H54 (cell line): ENCODE data around the gene IL4I1.

Source experiments
- DNase-seq: peaks from one replicate; pipeline ENCODE4 v3.0.0; 2011; ENCODE audit warnings: low spot score, mixed read lengths; ENCODE audit not compliant: insufficient read length
- FAIRE-seq: peaks from 3 replicates; lab custom pipeline; 2011; peaks lifted over from hg19 to GRCh38; lab: Jason Lieb, UNC
- POLR2A ChIP-seq: IDR thresholded peaks from 2 replicates; pipeline ENCODE4 v1.6.1; 2011; ENCODE audit warnings: low read depth, mild to moderate bottlenecking, low read length

The IL4I1 gene

DNA sequence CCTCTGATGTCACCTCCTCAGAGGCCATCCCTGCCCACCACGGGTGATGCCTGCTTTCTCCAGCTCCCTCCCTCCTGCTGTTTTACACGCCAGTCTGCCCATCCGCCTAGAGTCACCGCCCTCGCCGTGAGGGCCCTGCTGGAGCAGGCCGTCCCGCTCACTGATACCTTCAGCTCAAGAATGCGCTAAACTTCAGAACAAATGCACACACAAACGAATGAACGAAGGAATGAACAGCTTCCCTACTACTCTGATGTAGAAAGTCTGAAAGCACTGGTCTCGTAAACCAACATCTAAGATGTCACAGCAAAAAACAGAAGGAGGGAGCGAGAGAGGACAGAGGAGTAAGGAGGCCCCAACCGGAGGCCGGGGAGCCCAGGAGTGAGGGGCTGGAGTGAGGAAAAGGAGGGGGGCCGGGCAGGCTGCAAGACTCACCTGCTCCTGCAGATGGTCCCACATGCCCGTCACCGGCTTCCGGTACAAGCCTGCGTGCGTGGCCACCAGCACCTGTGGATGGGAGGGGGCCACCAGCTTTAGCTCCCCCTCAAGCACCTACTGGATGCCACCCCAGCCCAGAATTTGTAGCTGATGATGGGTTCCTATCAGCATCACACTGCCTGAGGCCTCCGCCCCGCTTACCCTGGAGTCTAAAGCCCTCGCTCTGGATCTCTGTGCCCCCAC lies 33.3 kb downstream of the IL4I1 start:
- DNase-seq (no peak), FAIRE-seq (no peak)
- TF ChIP-seq POLR2A: no peak

DNA sequence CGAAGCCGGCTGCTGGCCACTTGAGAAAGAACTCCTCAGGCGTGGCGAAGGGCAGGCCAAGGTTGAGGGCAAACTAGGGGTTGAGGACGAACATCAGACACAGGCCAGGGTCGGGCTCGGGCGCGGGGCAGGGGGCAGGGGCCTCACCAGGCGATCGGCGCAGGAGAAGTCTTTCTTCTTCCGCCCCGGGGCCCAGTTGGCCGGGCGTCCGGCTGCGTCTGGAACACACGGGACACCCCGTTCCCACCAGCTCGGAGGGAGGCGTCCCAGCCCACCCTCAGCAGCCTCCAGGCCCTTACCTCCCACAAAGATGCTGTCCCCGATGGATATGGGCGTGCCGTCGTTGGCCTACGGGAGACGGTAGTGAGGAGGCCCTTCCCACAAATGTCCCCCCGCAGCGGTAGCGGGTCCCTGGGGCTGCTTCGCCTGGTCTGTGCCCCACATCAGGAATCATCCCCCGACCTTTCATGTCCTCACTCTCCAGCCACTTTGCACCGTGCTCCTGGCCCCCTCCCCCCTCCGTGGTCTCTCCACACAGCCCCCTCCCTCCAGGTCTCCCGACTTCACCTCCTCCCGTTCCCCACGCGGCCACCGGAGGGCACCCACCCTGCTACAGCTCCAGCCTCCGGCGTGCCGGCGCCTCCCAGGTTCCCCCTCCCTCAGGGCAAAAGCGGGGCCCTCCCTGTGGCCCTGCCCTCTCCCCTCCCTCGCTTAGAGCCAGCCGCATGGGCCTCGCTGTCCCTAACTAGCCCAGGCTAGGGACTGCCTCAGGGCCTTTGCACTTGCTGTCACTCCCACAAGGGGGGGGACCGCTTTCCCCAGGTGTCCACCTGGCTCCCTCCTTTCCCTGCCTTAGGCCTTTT lies 34.1 kb downstream of the IL4I1 start:
- FAIRE-seq (no peak), DNase-seq (no peak)
- TF ChIP-seq POLR2A: no peak

DNA sequence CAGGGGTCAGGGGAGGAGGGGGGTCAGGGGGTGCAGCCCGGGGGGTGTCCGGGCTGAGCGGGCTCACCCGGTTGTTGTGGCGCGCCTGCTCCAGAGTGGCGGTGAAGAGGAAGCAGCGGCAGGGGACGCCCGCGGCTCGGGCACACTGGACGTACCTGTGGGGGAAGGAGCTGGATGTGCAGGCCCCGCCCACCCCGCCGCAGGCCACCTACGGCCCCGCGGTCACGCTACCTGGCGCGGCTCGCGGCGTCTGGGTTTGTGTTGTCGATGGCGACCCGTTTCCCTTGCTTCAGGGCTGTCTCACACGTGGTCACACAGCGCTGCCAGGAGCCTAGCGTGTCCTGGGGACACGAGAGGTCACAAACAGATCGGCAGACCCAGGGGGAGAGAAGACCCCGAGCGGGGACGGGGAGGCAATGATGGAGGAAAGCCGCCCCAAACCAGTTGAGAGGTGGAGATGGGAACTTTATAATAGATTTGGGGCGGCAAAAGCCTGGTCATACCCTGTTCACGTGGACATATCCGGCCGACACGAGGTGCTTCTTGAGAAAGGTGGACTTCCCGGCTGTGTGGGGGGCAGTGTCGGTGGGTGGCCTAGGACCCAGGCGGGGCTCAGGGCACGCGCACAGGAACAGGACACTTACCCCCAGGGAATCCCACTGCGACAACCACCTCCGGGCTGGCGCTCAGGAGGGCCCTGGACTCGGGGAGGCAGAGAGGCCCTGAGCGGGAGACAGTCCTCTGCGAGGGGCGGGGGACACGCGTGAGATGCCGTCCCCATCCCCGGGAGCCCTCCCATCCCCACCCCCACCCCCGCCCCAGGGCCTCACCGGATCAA lies 34.9 kb downstream of the IL4I1 start:
- FAIRE-seq (no peak), DNase-seq (no peak)
- no peak for TF ChIP-seq POLR2A

DNA sequence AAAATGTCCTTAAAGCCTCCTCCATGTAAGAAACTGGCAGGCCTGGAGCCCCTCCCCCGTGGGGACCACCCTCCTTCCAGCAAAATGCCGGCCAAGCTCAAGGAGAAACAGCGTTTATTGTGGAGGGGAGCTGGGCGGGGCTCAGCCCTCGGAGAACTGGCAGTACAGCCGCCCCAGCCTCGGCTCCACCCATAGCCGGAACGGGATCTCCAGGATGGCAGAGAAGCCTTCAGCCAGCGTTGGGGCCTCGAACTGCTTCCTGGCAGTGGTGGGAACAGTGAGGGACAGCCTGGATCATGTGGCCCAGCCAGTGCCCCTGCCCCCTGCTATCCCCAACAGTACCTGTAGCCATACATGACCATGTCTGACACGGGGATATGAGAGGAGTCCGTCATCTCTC lies 35.6 kb downstream of the IL4I1 start:
- TF ChIP-seq POLR2A: no peak
- DNase-seq (no peak), FAIRE-seq (no peak)

DNA sequence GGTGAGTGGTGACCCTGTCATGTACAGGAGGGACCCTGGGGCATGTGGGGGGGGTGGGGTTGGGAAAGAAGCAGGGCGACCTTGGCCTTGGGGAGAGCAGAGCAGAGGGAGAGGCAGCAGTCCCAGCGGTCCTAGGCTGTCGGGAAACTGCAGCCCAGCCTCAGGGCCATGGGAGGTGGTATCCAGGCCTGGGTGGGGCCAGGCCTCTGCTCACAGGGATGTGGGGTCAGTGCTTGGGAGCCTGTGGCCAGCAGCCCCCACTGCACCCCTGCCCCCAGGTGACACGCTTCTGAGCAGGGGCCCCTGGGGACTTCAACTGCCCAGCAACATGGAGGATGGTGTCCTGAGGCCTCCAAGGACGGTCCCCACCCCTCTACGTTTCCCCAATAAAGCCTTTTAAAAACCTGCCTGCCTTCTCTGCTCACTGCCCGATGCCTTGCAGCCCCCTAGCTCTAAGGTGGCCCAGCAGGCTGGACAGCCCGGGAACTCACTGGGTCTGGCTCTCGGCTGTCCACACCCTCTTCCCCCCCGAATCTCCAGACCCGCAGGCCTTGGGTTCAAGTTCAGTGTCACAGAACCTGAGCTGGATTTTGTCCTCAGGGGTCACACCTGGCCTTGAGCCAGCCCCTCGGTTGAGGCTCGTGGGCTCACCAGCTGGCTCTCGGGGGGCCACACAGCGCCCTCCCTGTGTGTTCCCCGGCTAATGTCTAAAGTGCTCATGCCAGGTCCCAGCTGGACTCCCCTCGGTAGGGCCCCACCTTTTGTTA lies 36.2 kb downstream of the IL4I1 start:
- FAIRE-seq (no peak), DNase-seq (no peak)
- TF ChIP-seq POLR2A: no peak

DNA sequence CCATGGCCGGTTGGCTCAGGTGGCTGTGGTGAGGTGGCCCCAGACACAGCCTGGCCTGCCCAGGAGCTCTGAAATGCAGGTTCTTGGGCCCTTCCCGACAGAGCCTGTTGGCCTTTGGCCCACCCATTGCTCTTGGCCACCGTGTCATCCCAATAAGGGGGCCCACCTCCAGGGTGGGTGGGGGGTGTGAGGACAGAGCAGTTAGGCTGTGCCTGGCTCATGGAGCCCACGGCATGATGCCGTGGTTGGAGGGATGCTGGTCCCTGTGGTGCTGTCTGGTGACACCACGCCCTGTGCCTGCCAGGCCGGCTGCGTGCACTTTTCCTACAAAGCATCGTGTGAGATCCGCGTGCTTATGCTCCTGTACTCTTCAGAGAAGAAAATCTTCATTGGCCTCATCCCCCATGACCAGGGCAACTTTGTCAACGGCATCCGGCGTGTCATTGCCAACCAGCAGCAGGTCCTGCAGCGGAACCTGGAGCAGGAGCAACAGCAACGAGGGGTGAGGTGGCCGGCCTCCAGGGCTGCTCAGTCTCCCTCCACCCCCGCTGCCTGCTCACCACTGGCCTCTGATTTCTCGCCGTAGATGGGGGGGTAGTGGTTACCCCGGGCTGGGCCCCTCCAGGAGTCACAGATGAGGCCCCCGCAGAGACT lies 36.9 kb downstream of the IL4I1 start:
- FAIRE-seq (no peak), DNase-seq (no peak)
- TF ChIP-seq POLR2A: no peak

DNA sequence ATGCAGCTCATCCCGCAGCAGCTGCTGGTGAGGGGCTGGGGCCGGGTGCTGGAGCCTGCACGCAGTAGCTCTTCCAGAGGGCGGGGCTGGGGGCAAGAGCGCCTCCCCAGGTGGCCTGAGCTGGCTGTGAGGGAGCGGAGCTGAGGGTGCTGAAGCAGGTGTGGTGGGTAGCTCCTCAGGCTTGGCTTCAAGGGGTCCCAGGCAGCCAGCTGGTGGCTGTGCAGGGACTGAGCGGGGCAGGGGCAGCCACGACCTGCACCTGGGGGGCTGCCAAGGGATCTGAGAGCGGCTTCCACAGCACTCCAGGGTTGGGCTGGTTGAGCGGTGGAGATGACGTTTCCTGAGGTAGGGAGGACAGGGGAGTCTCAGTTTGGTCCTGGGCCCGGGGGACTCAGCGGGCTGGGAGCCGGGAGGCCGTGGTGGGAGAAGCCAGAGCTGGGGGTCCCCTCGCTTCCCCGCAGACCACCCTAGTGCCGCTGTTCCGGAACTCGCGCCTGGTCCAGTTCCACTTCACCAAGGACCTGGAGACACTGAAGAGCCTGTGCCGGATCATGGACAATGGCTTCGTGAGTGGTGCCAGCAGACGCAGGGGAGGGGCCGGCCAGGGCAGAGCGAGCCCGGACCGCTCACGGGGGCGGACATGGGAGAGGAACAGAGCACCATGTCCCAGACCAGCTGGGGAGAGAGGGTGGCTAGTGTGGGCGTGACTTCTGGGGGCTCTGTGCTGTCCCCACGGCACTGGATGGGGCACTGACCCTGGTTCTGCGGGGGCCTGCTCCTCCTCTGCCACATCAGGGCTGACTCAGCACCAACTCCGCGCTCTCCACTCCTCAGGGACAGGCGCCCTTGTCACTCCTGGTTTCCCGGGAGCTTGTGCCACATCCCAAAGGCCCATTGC lies 38.4 kb downstream of the IL4I1 start:
- DNase-seq (no peak), FAIRE-seq (no peak)
- TF ChIP-seq POLR2A: no peak

DNA sequence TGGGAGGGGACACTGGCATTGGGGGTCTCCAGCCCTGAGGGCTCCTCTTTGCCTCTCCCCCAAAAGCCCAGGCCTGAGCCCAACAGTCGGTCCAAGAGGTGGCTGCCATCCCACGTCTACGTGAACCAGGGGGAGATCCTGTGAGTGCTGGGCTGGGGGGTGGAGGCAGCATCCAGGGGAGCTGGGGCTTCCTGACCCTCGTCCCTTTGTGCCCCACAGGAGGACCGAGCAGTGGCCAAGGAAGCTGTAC lies 38.9 kb downstream of the IL4I1 start:
- no peak for TF ChIP-seq POLR2A
- DNase-seq (no peak), FAIRE-seq (no peak)

DNA sequence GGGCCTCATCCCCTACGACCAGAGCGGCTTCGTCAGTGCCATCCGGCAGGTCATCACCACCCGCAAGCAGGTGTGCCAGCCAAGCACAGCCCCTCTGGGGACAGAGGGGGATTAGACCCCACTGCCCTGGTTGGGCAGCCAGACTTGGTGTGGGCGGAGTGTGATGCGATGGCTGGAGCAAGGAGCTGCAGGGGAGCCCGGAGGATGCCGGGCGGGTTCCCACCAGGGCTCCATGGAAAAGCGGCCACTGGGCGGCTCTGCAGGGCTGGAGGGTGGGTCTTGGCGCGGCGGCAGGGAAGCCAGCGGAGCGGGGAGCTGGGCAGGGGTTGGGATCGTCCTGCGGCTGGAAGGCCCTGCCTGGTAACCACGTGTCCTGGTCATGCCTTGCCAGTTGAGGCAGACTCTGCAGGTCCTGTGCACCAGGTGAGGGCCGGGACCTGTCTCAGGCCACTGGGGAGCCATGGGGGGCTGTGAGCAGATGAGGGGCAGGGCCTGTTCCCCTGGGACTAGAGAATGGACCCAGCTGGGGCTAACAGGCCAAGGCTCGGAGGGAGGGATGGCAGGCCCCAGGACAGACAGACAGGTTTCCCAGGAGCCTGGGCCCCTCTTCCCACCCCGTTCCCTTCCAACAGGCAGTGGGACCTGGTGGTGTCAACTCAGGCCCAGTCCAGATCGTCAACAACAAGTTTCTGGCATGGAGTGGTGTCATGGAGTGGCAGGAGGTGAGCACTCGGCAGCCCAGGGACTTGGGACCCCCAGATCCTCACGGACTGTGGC lies 39.4 kb downstream of the IL4I1 start:
- no peak for TF ChIP-seq POLR2A
- no peak for FAIRE-seq
- DNase-seq: no peak

DNA sequence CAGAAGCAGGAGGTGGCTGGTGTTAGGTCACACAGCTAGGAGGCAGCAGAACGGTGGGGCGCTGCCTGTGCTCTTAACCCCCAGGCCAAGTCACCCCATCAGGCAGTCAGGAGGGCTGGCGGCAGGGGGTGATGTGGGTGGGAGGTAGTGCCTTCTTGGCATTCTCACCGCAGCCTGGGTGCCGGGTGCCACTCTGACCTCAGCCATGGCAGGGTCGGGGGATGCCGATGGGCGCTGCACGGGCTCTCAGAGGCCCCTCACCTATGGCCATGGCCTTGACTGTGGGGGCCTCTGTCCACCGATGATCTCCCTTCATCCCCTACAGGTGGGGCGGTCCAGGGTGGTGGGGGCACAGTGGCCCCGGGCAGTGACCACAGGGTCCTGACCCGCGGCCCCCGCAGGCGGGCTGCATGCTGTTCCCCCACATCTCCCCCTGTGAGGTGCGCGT lies 40.1 kb downstream of the IL4I1 start:
- no peak for TF ChIP-seq POLR2A
- no peak for DNase-seq
- no peak for FAIRE-seq
